Inferior parietal cortex (tissue), 1 donor: ENCODE measurements around the gene ADNP.

Experiments
- DNase-seq: peaks from one replicate; pipeline ENCODE4 v3.0.0-alpha.2; 2016; ENCODE audit errors: extremely low spot score

The ADNP gene

GRCh38 chr20:50932691-50933280 is 1.5 kb upstream of the ADNP start:
- no peak for DNase-seq

- DNase-seq, result no peak
Measured at GRCh38 chr20:50932016-50932485, 814 bp upstream of the ADNP start.

- DNase-seq, result no peak
Measured at GRCh38 chr20:50930976-50931305, 296 bp downstream of the ADNP start.

- DNase-seq, result no peak
Measured at GRCh38 chr20:50930139-50930975, 880 bp downstream of the ADNP start.

GRCh38 chr20:50929299-50930138 is 1.7 kb downstream of the ADNP start:
- DNase-seq, result peak; percentile 92

- DNase-seq, result no peak
Measured at GRCh38 chr20:50928469-50928868, 2.8 kb downstream of the ADNP start.

GRCh38 chr20:50926530-50926929 is 4.7 kb downstream of the ADNP start:
- no peak for DNase-seq

- no peak for DNase-seq
Measured at GRCh38 chr20:50924261-50924920, 6.8 kb downstream of the ADNP start.

- no peak for DNase-seq
Measured at GRCh38 chr20:50921803-50922501, 9.3 kb downstream of the ADNP start.

GRCh38 chr20:50920997-50921396 is 10.2 kb downstream of the ADNP start:
- DNase-seq, result no peak

GRCh38 chr20:50919567-50919966 is 11.7 kb downstream of the ADNP start:
- DNase-seq, result no peak

GRCh38 chr20:50918403-50918802 is 12.8 kb downstream of the ADNP start:
- DNase-seq, result no peak

GRCh38 chr20:50916934-50917333 is 14.3 kb downstream of the ADNP start:
- DNase-seq, result no peak

- DNase-seq, result no peak
Measured at GRCh38 chr20:50916257-50916656, 15.0 kb downstream of the ADNP start.

- DNase-seq, result no peak
Measured at GRCh38 chr20:50915424-50915823, 15.8 kb downstream of the ADNP start.

- no peak for DNase-seq
Measured at GRCh38 chr20:50913690-50914375, 17.4 kb downstream of the ADNP start.

- no peak for DNase-seq
Measured at GRCh38 chr20:50911716-50912115, 19.5 kb downstream of the ADNP start.

- no peak for DNase-seq
Measured at GRCh38 chr20:50911030-50911429, 20.2 kb downstream of the ADNP start.

- DNase-seq, result no peak
Measured at GRCh38 chr20:50909413-50909812, 21.8 kb downstream of the ADNP start.

- DNase-seq, result no peak
Measured at GRCh38 chr20:50904067-50904570, 27.1 kb downstream of the ADNP start.
